ENCODE results near the gene NTN1.

NTN1 gene

GRCh38 chr17:9021992-9022572, 772 bp downstream of the NTN1 start (continued):
- no peak for TF ChIP-seq MEIS1 (CRISPR knock-in tag; IDR thresholded peaks at IDR 0.05; ENCODE audit: borderline replicate concordance)
- TF ChIP-seq ZNF473 (tag by site-specific recombination; IDR thresholded peaks at IDR 0.05): no peak

GRCh38 chr17:9022573-9023391, 1.5 kb downstream of the NTN1 start:
- Histone ChIP-seq H3K27ac (ENCODE audit: extremely low read depth, low read depth, low read length) (peak overlapping the region; percentile 80; the same call in 1 of the 2 replicates), H3K9me3 (ENCODE audit: control insufficient read depth, insufficient read depth, low read depth, low read length) (no peaks in the 10 kb centered on the region), H3K36me3 (ENCODE audit: control insufficient read depth in 2 of 2, insufficient read depth in 1 of 2, low read length in 2 of 2) (peaks cover 0 to 15% of the 10 kb centered on the region in 2 experiments; a peak in 1 of 3 replicates), H3K4me1 (ENCODE audit: control insufficient read depth, insufficient read depth, low read length) (peaks cover 18% of the 10 kb centered on the region), H3K4me3 (ENCODE audit: low read depth, low read length) (peak overlapping the region; percentile 71)
- ChIA-PET POLR2A (interaction anchor here (1.4 to 1.8 kb wide), 3 partner anchors 20 to 28 kb away, joined by 4 to 10 read pairs (median 4); no protein-coding TSS in a partner anchor), CTCF (interaction anchor here (0.7 to 1.0 kb wide), 2 partner anchors 15 to 98 kb away, joined by 3 to 4 read pairs; no protein-coding TSS in a partner anchor)
- TF ChIP-seq ZNF692 (tag by site-specific recombination; IDR thresholded peaks at IDR 0.05): no peak
- no peak for TF ChIP-seq SETDB1 (IDR thresholded peaks at IDR 0.05; ENCODE audit: insufficient read length, low read length)
- no peak for TF ChIP-seq ZBTB11 (tag by site-specific recombination; conservative IDR thresholded peaks at IDR 0.05; ENCODE audit: low read depth)
- no peak for TF ChIP-seq PRDM1 (tag by site-specific recombination; IDR thresholded peaks at IDR 0.05)
- TF ChIP-seq GFI1B (tag by site-specific recombination; IDR thresholded peaks at IDR 0.05): no peak
- TF ChIP-seq ZNF433 (tag by site-specific recombination; IDR thresholded peaks at IDR 0.05; ENCODE audit: low read depth): no peak
- TF ChIP-seq SCRT2 (tag by site-specific recombination; IDR thresholded peaks at IDR 0.05): no peak
- TF ChIP-seq ZNF202 (tag by site-specific recombination; IDR thresholded peaks at IDR 0.05; ENCODE audit: borderline replicate concordance): 0 out of 2 replicates have a peak, but pooled peaks have one; percentile 25
- no peak for TF ChIP-seq ZNF48 (tag by site-specific recombination; IDR thresholded peaks at IDR 0.05)
- peak; percentile 58 for TF ChIP-seq ZNF600 (tag by site-specific recombination; IDR thresholded peaks at IDR 0.05)
- TF ChIP-seq ZNF398 (tag by site-specific recombination; IDR thresholded peaks at IDR 0.05): no peak
- no peak for TF ChIP-seq PRDM2 (tag by site-specific recombination; IDR thresholded peaks at IDR 0.05; ENCODE audit: borderline replicate concordance)
- TF ChIP-seq ZIC2 (tag by site-specific recombination; IDR thresholded peaks at IDR 0.05): no peak
- no peak for TF ChIP-seq ZNF707 (tag by site-specific recombination; IDR thresholded peaks at IDR 0.05)
- no peak for TF ChIP-seq ZNF280C (tag by site-specific recombination; IDR thresholded peaks at IDR 0.05)

Measured in HEK293 (cell line).